Skeletal muscle satellite cell (primary cell): Measurements from ENCODE around the gene ATP11A.
A peak's percentile ranks its signal among the peaks of the same experiment; 100 is the strongest.
"Not testable (repeated sequence)": the region's sequence is repeated elsewhere in the genome, so short reads cannot be mapped to it uniquely, and the experiment has no call there.

Experiments
- H3K27me3 ChIP-seq: 2 replicates; pipeline ENCODE4 v1.7.0; 2013; ENCODE audit warnings: low read length; ENCODE audit not compliant: control insufficient read depth, insufficient read depth
- H3K36me3 ChIP-seq: 2 replicates; pipeline ENCODE4 v1.7.0; 2013; ENCODE audit warnings: mild to moderate bottlenecking, control low read depth, low read length; ENCODE audit not compliant: insufficient read depth
- H3K4me1 ChIP-seq: 2 replicates; pipeline ENCODE4 v1.7.0; 2013; ENCODE audit warnings: low read length; ENCODE audit not compliant: control insufficient read depth, insufficient read depth
- H3K4me2 ChIP-seq: 2 replicates; pipeline ENCODE4 v1.7.0; 2013; ENCODE audit warnings: mild to moderate bottlenecking, low read length
- H3K4me3 ChIP-seq: 2 replicates; pipeline ENCODE4 v1.7.0; 2013; ENCODE audit warnings: low read length
- H3K9ac ChIP-seq: 2 replicates; pipeline ENCODE4 v1.7.0; 2013; ENCODE audit warnings: mild to moderate bottlenecking, low read depth, low read length, moderate library complexity
- H3K9me3 ChIP-seq: replicated peaks from 2 replicates; pipeline ENCODE4 v1.7.0; 2013; ENCODE audit warnings: mild to moderate bottlenecking, control low read depth, low read length

The ATP11A gene

GRCh38 chr13:112883241-112883945 is 193.6 kb downstream of the ATP11A start:
- peaks cover 7% of the 10 kb centered on the region for H3K27me3 ChIP-seq
- peaks cover 9% of the 10 kb centered on the region for H3K4me1 ChIP-seq
- H3K4me3 ChIP-seq, result no peak overlapping the region
- H3K4me2 ChIP-seq, result no peak overlapping the region
- H3K9ac ChIP-seq, result no peak overlapping the region
- H3K9me3 ChIP-seq, result no peaks in the 10 kb centered on the region
- no peaks in the 10 kb centered on the region for H3K36me3 ChIP-seq

- not testable (repeated sequence) for H3K4me2 ChIP-seq, H3K4me1 ChIP-seq, H3K9me3 ChIP-seq, H3K9ac ChIP-seq, H3K4me3 ChIP-seq, H3K36me3 ChIP-seq
- peaks cover 11% of the 10 kb centered on the region for H3K27me3 ChIP-seq
These were observed 194.9 kb downstream of the ATP11A start for GRCh38 chr13:112884700-112885099.

GRCh38 chr13:112885242-112885781 is 195.5 kb downstream of the ATP11A start:
- peaks cover 9% of the 10 kb centered on the region for H3K4me1 ChIP-seq
- peak overlapping the region; percentile 65 for H3K4me3 ChIP-seq
- H3K36me3 ChIP-seq, result no peaks in the 10 kb centered on the region
- no peaks in the 10 kb centered on the region for H3K9me3 ChIP-seq
- H3K27me3 ChIP-seq, result peaks cover 15% of the 10 kb centered on the region
- H3K9ac ChIP-seq, result no peak overlapping the region
- peak overlapping the region; percentile 79 for H3K4me2 ChIP-seq

GRCh38 chr13:112885782-112886268 is 196.0 kb downstream of the ATP11A start:
- Histone ChIP-seq H3K27me3 (peaks cover 20% of the 10 kb centered on the region), H3K9me3 (no peaks in the 10 kb centered on the region), H3K4me3 (peak overlapping the region; percentile 65), H3K4me2 (peak overlapping the region; percentile 79), H3K36me3 (no peaks in the 10 kb centered on the region), H3K4me1 (peaks cover 9% of the 10 kb centered on the region), H3K9ac (peak overlapping the region; percentile 52)

- no peak overlapping the region for H3K4me2 ChIP-seq
- H3K4me3 ChIP-seq, result no peak overlapping the region
- H3K4me1 ChIP-seq, result peaks cover 9% of the 10 kb centered on the region
- no peaks in the 10 kb centered on the region for H3K9me3 ChIP-seq
- no peaks in the 10 kb centered on the region for H3K36me3 ChIP-seq
- no peak overlapping the region for H3K9ac ChIP-seq
- peaks cover 30% of the 10 kb centered on the region for H3K27me3 ChIP-seq
These were observed 197.3 kb downstream of the ATP11A start for GRCh38 chr13:112887151-112887550.

GRCh38 chr13:112887557-112887991 is 197.7 kb downstream of the ATP11A start:
- no peak overlapping the region for H3K4me2 ChIP-seq
- peaks cover 9% of the 10 kb centered on the region for H3K4me1 ChIP-seq
- peaks cover 35% of the 10 kb centered on the region for H3K27me3 ChIP-seq
- H3K9ac ChIP-seq, result no peak overlapping the region
- H3K4me3 ChIP-seq, result no peak overlapping the region
- H3K36me3 ChIP-seq, result no peaks in the 10 kb centered on the region
- H3K9me3 ChIP-seq, result no peaks in the 10 kb centered on the region

GRCh38 chr13:112888238-112889111 is 198.6 kb downstream of the ATP11A start:
- Histone ChIP-seq H3K36me3 (no peaks in the 10 kb centered on the region), H3K27me3 (peaks cover 44% of the 10 kb centered on the region), H3K9me3 (no peaks in the 10 kb centered on the region), H3K4me1 (peaks cover 9% of the 10 kb centered on the region), H3K9ac (no peak overlapping the region), H3K4me3 (no peak overlapping the region), H3K4me2 (no peak overlapping the region)

GRCh38 chr13:112889351-112890290 is 199.8 kb downstream of the ATP11A start:
- Histone ChIP-seq H3K4me2 (no peak overlapping the region), H3K9ac (no peak overlapping the region), H3K9me3 (no peaks in the 10 kb centered on the region), H3K36me3 (no peaks in the 10 kb centered on the region), H3K4me1 (peaks cover 12% of the 10 kb centered on the region), H3K27me3 (peaks cover 49% of the 10 kb centered on the region), H3K4me3 (no peak overlapping the region)

GRCh38 chr13:112890316-112891145 is 200.7 kb downstream of the ATP11A start:
- H3K4me3 ChIP-seq, result no peak overlapping the region
- H3K4me2 ChIP-seq, result no peak overlapping the region
- H3K36me3 ChIP-seq, result no peaks in the 10 kb centered on the region
- no peak overlapping the region for H3K9ac ChIP-seq
- no peaks in the 10 kb centered on the region for H3K9me3 ChIP-seq
- H3K4me1 ChIP-seq, result peaks cover 14% of the 10 kb centered on the region
- peaks cover 58% of the 10 kb centered on the region for H3K27me3 ChIP-seq
